HG02623 (cell line): ENCODE results near the gene NPFFR2.
"Not testable (repeated sequence)": the region's sequence is repeated elsewhere in the genome, so short reads cannot be mapped to it uniquely, and the experiment has no call there.

Source experiments
- ATAC-seq: cut with Tn5 transposase; IDR thresholded peaks from one replicate; pipeline ENCODE4 v1.9.1; 2021; ENCODE audit warnings: moderate library complexity; ENCODE audit not compliant: unreplicated experiment

NPFFR2 gene

DNA sequence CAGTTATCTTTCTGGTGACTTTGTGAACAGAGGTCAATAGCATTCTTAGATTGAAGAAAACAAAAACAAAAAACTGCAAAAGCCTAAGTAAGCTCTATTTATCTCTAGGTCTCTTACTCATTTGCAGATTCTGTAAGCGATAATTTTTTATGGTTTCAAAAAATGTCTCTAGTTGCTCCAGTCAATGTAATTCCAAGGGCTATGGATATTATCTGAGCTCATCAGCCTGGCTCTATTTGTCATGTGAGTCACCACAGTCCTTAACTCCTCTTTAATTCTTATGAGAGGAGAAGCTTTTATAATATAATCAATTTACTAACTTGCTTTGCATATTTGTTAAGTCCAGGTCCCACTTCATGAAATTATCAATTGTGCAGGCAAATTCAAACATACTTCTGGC is 79.1 kb downstream of the NPFFR2 start:
- ATAC-seq, result no peak

- no peak for ATAC-seq
These were observed 80.1 kb downstream of the NPFFR2 start for GRCh38 chr4:72111863-72112262.

DNA sequence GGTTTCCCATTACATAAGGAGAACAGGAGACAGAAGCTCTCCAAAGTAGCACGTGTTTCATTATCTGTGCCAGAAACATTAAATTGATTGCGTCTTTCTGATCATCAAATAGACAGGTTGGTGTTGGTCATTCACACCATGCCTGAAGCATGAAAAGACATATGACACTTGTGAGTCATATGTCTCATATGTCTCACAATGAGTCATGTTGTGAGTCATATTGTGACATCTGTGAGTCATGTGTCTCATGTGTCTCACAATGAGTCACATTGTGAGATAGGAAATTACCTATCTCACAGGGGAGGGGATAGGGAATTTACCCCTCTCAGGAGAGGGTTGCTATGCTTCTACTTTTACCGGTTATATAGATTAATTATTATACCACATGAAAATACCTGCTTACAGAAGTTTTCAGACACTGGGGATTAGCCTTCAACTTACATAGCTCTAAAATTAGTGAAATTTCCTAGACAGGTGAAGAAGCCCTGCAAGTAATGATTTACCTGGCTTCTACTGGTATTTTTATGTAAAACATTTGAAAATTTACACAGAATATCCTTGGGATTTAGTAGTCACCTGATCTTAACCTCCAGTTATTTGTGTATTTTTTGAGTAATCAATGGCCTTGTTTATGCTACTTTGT is 80.8 kb downstream of the NPFFR2 start:
- peak; percentile 94 for ATAC-seq

GRCh38 chr4:72118017-72118416 is 86.2 kb downstream of the NPFFR2 start:
- ATAC-seq, result no peak

DNA sequence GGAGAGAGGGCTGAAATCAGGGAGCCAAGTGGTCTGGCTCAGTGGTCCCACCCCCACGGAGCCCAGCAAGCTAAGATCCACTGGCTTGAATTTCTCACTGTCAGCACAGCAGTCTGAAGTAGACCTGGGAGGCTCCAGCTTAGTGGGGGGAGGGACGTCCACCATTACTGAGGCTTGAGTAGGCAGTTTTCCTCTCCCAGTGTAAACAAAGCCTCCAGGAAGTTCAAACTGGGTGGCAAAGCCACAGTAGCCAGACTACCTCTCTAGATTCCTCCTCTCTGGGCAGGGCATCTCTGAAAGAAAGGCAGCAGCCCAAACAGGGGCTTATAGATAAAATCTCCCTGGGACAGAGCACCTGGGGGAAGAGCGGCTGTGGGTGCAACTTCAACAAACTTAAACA is 88.1 kb downstream of the NPFFR2 start:
- ATAC-seq, result no peak

DNA sequence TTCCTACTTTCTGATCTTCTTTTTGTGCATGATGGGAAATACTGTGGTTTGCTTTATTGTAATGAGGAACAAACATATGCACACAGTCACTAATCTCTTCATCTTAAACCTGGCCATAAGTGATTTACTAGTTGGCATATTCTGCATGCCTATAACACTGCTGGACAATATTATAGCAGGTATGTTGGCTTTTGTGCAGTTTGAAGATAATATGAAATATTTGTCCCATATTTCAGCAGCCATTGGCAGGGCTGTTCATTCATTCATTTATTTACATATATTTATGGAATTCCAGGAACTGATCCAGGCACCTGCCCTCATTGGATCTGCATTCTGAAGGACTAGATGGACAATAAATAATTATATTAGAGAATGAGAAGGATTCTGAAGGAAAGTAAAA is 96.9 kb downstream of the NPFFR2 start:
- no peak for ATAC-seq

- ATAC-seq, result no peak
These were observed 104.6 kb downstream of the NPFFR2 start for GRCh38 chr4:72136429-72136828.

GRCh38 chr4:72139997-72140396 is 108.2 kb downstream of the NPFFR2 start:
- ATAC-seq, result not testable (repeated sequence)

DNA sequence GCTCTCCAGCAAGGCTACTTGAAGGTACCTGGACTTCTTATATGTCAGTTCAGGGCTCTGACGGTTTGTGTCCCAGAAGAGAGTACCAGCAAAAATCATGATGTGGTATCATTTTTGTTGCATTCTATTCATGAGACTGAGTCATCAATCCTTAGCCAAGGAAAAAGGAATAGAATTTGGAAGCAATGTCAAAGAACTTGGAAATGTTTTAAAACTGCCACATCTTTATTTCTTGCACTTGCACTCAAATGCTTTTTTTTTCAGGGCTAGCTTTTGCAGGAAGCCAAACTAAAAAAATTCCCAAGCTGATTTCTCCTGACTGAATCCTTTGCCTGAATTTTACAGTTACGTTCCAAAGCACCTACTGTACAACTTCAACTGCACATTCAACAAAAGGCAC is 112.4 kb downstream of the NPFFR2 start:
- no peak for ATAC-seq

- no peak for ATAC-seq
These were observed 120.9 kb downstream of the NPFFR2 start for GRCh38 chr4:72152731-72153130.

GRCh38 chr4:72153634-72154033 is 121.8 kb downstream of the NPFFR2 start:
- ATAC-seq, result not testable (repeated sequence)

DNA sequence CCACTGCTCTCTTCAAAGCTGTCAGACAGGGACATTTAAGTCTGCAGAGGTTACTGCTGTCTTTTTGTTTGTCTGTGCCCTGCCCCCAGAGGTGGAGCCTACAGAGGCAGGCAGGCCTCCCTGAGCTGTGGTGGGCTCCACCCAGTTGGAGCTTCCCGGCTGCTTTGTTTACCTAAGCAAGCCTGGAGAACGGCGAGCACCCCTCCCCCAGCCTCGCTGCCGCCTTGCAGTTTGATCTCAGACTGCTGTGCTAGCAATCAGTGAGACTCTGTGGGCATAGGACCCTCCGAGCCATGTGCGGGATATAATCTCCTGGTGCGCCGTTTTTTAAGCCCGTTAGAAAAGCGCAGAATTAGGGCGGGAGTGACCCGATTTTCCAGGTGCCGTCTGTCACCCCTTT is 137.5 kb downstream of the NPFFR2 start:
- ATAC-seq, result not testable (repeated sequence)

DNA sequence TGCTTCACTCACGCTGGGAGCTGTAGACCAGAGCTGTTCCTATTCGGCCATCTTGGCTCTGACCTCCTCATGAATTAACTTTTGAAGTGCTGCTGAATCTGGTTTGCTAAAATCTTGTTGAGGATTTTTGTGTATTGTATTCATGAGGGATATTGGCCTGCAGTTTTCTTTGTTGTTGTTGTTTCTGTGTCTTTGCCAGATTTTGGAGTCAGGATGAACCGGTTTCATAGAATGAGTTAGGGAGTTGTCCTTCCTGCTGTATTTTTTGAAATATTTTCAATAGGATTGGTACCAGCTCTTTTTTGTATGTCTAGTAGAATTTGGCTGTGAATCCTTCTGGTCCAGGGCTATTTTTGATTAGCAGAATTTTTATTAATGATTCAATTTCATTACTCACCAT is 138.1 kb downstream of the NPFFR2 start:
- no peak for ATAC-seq

DNA sequence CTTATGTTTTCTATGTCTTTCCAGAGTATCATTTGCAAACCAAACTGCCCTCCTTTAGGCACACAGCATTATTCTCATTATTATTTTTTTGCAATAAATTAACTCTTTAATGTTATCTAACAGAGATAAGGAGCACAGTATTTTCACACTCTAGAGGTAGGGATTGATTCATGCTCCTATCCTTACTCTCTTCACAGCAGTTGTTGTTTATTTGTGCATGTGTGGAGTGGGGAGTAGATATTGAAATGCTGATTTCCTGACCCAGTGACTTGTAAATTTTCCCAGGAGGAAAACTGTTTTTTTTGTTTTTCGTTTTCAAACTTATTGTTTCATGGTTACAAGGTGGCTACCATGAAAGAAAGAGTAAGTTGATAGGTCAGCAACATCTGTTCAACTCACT is 140.0 kb downstream of the NPFFR2 start:
- no peak for ATAC-seq

- no peak for ATAC-seq
These were observed 147.5 kb downstream of the NPFFR2 start for GRCh38 chr4:72179342-72179741.

DNA sequence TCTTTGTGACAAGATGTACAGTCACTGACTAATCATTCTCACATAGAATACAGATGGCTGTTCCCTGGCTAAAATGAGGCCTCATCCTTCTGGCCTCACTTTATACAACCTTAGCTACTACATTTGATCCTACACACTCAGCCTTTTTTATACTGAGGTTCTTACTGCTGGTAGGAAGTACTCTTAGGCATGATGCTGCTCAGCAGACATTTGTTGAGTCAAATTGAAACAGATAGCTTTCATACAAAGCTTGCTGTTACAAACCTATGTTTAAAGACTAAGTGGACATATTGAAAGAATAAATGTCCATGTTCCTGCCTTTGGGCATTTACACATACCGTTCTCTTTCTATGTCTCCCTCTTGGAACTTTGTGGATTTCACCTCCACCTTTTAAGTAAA is 154.9 kb downstream of the NPFFR2 start:
- peak; percentile 78 for ATAC-seq

- ATAC-seq, result no peak
These were observed 162.2 kb downstream of the NPFFR2 start for GRCh38 chr4:72194046-72194445.

DNA sequence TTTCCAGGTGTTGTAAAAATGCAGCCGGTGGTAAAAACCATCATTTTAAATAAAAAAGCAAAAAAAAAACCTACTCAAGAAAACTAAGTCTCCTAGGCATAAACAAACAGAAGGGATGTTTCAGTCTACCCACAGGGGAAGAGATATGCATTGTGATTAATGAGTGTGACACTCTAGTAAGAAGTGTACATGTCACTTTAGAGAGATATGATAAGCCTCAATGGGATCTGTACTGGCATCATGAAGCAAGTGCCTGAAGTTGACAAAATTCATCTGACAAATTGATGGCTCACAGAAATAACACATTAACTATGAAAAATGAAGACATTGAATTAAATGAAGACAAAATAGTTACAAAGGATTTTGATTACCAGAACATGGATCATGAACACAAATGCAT is 162.7 kb downstream of the NPFFR2 start:
- no peak for ATAC-seq
